Fibroblast of lung (primary cell): ENCODE measurements around the gene SLC25A10.

ENCODE experiments used
- EZH2 ChIP-seq: IDR thresholded peaks from 2 replicates; pipeline ENCODE4 v1.5.1; 2012; ENCODE audit warnings: low read length, control low read depth, mild to moderate bottlenecking; ENCODE audit errors: missing control alignments
- TF ChIP-seq, protein P1 (sequence below), 2 donors: IDR thresholded peaks in 1 of 2; conservative IDR thresholded peaks in 1 of 2; 1 replicate in 1 of 2; 2 replicates in 1 of 2; pipeline ENCODE4 v1.5.1; 2011 to 2012; ENCODE audit warnings: low read length in 2 of 2, control low read depth in 1 of 2, inconsistent platforms in 1 of 2, low read depth in 1 of 2, mild to moderate bottlenecking in 1 of 2

DNA sequence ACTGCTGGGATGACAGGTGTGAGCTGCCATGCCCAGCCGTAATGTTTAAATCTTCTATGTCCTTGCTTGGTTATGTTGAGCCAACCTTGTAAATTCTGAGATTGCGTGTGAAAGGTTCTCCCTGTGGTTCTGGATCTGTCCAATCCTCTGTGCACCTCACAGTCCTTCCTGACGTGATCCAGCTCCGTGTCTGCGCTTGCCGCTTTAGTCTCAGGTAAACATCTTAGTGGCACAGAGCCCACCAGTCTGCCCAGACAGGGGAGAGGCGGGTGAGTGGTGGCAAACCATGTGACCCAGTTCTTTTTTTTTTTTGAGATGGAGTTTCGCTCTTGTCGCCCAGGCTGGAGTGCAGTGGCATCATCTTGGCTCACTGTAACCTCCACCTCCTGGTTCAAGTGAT is 13.9 kb downstream of the SLC25A10 start:
- TF ChIP-seq, protein P1, sequence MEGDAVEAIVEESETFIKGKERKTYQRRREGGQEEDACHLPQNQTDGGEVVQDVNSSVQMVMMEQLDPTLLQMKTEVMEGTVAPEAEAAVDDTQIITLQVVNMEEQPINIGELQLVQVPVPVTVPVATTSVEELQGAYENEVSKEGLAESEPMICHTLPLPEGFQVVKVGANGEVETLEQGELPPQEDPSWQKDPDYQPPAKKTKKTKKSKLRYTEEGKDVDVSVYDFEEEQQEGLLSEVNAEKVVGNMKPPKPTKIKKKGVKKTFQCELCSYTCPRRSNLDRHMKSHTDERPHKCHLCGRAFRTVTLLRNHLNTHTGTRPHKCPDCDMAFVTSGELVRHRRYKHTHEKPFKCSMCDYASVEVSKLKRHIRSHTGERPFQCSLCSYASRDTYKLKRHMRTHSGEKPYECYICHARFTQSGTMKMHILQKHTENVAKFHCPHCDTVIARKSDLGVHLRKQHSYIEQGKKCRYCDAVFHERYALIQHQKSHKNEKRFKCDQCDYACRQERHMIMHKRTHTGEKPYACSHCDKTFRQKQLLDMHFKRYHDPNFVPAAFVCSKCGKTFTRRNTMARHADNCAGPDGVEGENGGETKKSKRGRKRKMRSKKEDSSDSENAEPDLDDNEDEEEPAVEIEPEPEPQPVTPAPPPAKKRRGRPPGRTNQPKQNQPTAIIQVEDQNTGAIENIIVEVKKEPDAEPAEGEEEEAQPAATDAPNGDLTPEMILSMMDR (conservative IDR thresholded peaks at IDR 0.05 in 1 of 2, IDR thresholded peaks at IDR 0.05 in 1 of 2; ENCODE audit: low read depth in 1 of 2, low read length in 2 of 2): no peak
- TF ChIP-seq EZH2: no peak
